ENCODE measurements around the gene PTPRJ.

Gene PTPRJ

DNA sequence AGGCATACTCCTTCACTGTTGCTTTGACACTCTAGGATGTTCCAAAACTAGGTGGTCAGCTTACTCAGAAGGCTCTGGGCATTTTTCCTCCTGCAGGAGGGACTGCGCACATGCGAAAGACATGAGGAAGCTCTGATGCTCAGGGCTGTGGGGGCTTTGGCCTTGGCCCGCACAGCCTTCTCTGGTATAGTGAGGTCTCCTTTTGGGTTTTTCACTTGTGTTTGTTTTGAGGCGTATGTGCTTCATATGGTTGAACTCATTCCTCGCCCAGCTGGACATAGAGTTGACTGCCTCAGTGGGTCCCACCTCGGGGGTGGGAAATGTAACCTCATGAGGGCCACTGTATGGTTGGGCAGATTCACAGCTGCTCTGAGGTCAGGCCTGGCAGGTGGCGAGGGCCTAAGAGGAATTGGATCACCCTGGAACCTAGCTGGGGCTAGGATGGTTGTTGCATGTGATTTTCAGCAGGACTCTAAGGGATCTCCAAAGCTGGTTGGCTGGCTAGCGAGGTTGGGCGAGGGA lies 63.7 kb downstream of the PTPRJ start:
- no peaks in the 10 kb centered on the region for H3K27me3 ChIP-seq (ENCODE audit: insufficient read depth, low read length, poor library complexity, severe bottlenecking)
- no peaks in the 10 kb centered on the region for H3K9me3 ChIP-seq (ENCODE audit: insufficient read depth, low read depth, low read length)
- H2AFZ ChIP-seq (ENCODE audit: low read length) = no peak overlapping the region
- H3K79me2 ChIP-seq (ENCODE audit: insufficient read depth, low read length) = no peaks in the 10 kb centered on the region
- no peaks in the 10 kb centered on the region for H3F3A ChIP-seq (ENCODE audit: low read depth)
- H3K9ac ChIP-seq (ENCODE audit: low read depth, low read length, poor library complexity, severe bottlenecking) = no peak overlapping the region
- H3K4me3 ChIP-seq (ENCODE audit: low read length, poor library complexity, severe bottlenecking) = no peak overlapping the region
- no peaks in the 10 kb centered on the region for H4K20me1 ChIP-seq (ENCODE audit: insufficient read depth, low read length, poor library complexity, severe bottlenecking)
- no peaks in the 10 kb centered on the region for H3K36me3 ChIP-seq (ENCODE audit: insufficient read depth, low read length)
- TF ChIP-seq EZH2phosphoT487 (IDR thresholded peaks at IDR 0.05; ENCODE audit: borderline replicate concordance) (no peak), CTCF (conservative IDR thresholded peaks at IDR 0.05; ENCODE audit: low read length) (no peak)
- H3K4me2 ChIP-seq (ENCODE audit: low read depth, low read length, poor library complexity, severe bottlenecking) = no peak overlapping the region
- H3K4me1 ChIP-seq (ENCODE audit: insufficient read depth, low read length, poor library complexity, severe bottlenecking) = no peaks in the 10 kb centered on the region
- no peaks in the 10 kb centered on the region for H3K9me2 ChIP-seq (replicated peaks; ENCODE audit: low read depth, low read length)

- H3K36me3 ChIP-seq (ENCODE audit: insufficient read depth, low read length) = no peaks in the 10 kb centered on the region
- no peaks in the 10 kb centered on the region for H3K9me3 ChIP-seq (ENCODE audit: insufficient read depth, low read depth, low read length)
- no peaks in the 10 kb centered on the region for H3F3A ChIP-seq (ENCODE audit: low read depth)
- no peaks in the 10 kb centered on the region for H3K4me1 ChIP-seq (ENCODE audit: insufficient read depth, low read length, poor library complexity, severe bottlenecking)
- no peak overlapping the region for H3K9ac ChIP-seq (ENCODE audit: low read depth, low read length, poor library complexity, severe bottlenecking)
- no peak overlapping the region for H3K4me3 ChIP-seq (ENCODE audit: low read length, poor library complexity, severe bottlenecking)
- no peaks in the 10 kb centered on the region for H4K20me1 ChIP-seq (ENCODE audit: insufficient read depth, low read length, poor library complexity, severe bottlenecking)
- H3K9me2 ChIP-seq (replicated peaks; ENCODE audit: low read depth, low read length) = no peaks in the 10 kb centered on the region
- H3K4me2 ChIP-seq (ENCODE audit: low read depth, low read length, poor library complexity, severe bottlenecking) = no peak overlapping the region
- H2AFZ ChIP-seq (ENCODE audit: low read length) = no peak overlapping the region
- no peaks in the 10 kb centered on the region for H3K79me2 ChIP-seq (ENCODE audit: insufficient read depth, low read length)
- no peak for TF ChIP-seq EZH2phosphoT487 (IDR thresholded peaks at IDR 0.05; ENCODE audit: borderline replicate concordance)
- no peak for TF ChIP-seq CTCF (conservative IDR thresholded peaks at IDR 0.05; ENCODE audit: low read length)
- no peaks in the 10 kb centered on the region for H3K27me3 ChIP-seq (ENCODE audit: insufficient read depth, low read length, poor library complexity, severe bottlenecking)
These were observed 64.2 kb downstream of the PTPRJ start for GRCh38 chr11:48044577-48044976.

DNA sequence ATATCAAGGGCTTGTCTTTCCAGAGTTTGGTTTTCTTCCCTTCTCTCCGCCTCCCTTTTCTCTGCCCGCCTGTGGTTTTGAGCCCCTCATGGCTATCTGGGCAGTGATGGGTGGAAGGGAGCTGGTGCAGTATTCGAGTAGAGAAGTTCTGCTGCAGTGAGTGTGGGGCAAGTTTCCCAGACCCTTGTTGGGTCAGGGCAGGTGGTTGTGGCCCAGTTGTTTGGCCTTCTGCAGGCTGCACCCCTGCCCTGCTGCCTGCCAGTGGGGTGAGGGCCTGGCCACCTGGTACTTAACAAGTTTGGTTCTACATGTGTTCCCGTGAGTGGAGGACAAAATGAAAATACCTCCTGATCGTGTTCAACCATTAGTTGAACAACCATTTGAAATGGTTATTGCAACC lies 65.2 kb downstream of the PTPRJ start:
- H3K9me2 ChIP-seq (replicated peaks; ENCODE audit: low read depth, low read length) = no peaks in the 10 kb centered on the region
- TF ChIP-seq CTCF (conservative IDR thresholded peaks at IDR 0.05; ENCODE audit: low read length) (no peak), EZH2phosphoT487 (IDR thresholded peaks at IDR 0.05; ENCODE audit: borderline replicate concordance) (no peak)
- H3K4me3 ChIP-seq (ENCODE audit: low read length, poor library complexity, severe bottlenecking) = no peak overlapping the region
- H3K36me3 ChIP-seq (ENCODE audit: insufficient read depth, low read length) = no peaks in the 10 kb centered on the region
- H3K4me2 ChIP-seq (ENCODE audit: low read depth, low read length, poor library complexity, severe bottlenecking) = no peak overlapping the region
- no peaks in the 10 kb centered on the region for H3K27me3 ChIP-seq (ENCODE audit: insufficient read depth, low read length, poor library complexity, severe bottlenecking)
- H2AFZ ChIP-seq (ENCODE audit: low read length) = no peak overlapping the region
- H3K9me3 ChIP-seq (ENCODE audit: insufficient read depth, low read depth, low read length) = no peaks in the 10 kb centered on the region
- no peak overlapping the region for H3K9ac ChIP-seq (ENCODE audit: low read depth, low read length, poor library complexity, severe bottlenecking)
- H3K4me1 ChIP-seq (ENCODE audit: insufficient read depth, low read length, poor library complexity, severe bottlenecking) = no peaks in the 10 kb centered on the region
- H3F3A ChIP-seq (ENCODE audit: low read depth) = no peaks in the 10 kb centered on the region
- no peaks in the 10 kb centered on the region for H4K20me1 ChIP-seq (ENCODE audit: insufficient read depth, low read length, poor library complexity, severe bottlenecking)
- no peaks in the 10 kb centered on the region for H3K79me2 ChIP-seq (ENCODE audit: insufficient read depth, low read length)

Data from Loucy (cell line).